Mesothelial cell of epicardium (in vitro differentiated cells): Measurements from ENCODE around the gene EFCAB8. TPM values are rescaled to one million over a fixed set of nuclear protein-coding genes. Genes with fewer than 3 reads are reported as not detected.
"Not testable (repeated sequence)": the region's sequence is repeated elsewhere in the genome, so short reads cannot be mapped to it uniquely, and the experiment has no call there.

Source experiments
- DNase-seq, 2 experiments: peaks; one replicate each; pipeline ENCODE4 v3.0.0; 2021; ENCODE audit warnings: low spot score in 2 of 2; ENCODE audit not compliant: unreplicated experiment in 2 of 2
- H3K27ac Mint-ChIP-seq: 2 replicates; pipeline ENCODE4 v1.8.0; 2021; ENCODE audit warnings: mixed read lengths
- H3K27me3 Mint-ChIP-seq: 2 replicates; pipeline ENCODE4 v1.8.0; 2021; ENCODE audit warnings: low read depth, mixed read lengths
- H3K36me3 Mint-ChIP-seq: 2 replicates; pipeline ENCODE4 v1.8.0; 2021; ENCODE audit warnings: mixed read lengths
- H3K4me1 Mint-ChIP-seq: 2 replicates; pipeline ENCODE4 v1.8.0; 2021; ENCODE audit warnings: mixed read lengths
- H3K4me3 Mint-ChIP-seq: 2 replicates; pipeline ENCODE4 v1.8.0; 2021; ENCODE audit warnings: mild to moderate bottlenecking, moderate library complexity, mixed read lengths
- H3K9me3 Mint-ChIP-seq: 2 replicates; pipeline ENCODE4 v1.8.0; 2021; ENCODE audit warnings: mixed read lengths
- CTCF ChIP-seq: fragments of 200-600 bp; sonication (generic); IDR thresholded peaks from one replicate; pipeline ENCODE4 v1.5.0; 2021; ENCODE audit warnings: antibody characterized with exemption; ENCODE audit not compliant: unreplicated experiment
- total RNA-seq: library from RNA; stranded (reverse); gene quantifications from 3 replicates; pipeline ENCODE4 v1.2.1, GENCODE V29; 2021

EFCAB8 gene
- total RNA-seq, 1 donor from 2014 or later = 0.47 TPM

DNA sequence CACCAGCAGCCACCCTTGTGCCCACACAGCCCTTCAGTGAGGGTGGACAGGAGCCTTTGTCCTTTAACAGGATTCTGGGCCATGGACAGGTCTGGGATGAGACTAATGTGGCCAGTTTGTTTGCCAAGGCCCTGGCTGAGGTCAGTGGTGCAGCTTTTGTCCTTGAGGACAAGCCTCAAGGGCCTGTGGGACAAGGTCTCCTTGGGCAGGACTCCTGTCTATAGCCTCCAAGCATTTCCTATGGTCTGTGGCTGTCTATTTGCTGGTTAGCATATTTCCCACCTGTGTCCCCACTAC is 101.4 kb downstream of the EFCAB8 start:
- Mint-ChIP-seq H3K4me3 (no peak overlapping the region), H3K27ac (no peak overlapping the region), H3K36me3 (peaks cover 4% of the 10 kb centered on the region), H3K4me1 (no peaks in the 10 kb centered on the region), H3K27me3 (peaks cover 3% of the 10 kb centered on the region), H3K9me3 (peaks cover 16% of the 10 kb centered on the region)
- DNase-seq = no peak
- TF ChIP-seq CTCF = no peak

DNA sequence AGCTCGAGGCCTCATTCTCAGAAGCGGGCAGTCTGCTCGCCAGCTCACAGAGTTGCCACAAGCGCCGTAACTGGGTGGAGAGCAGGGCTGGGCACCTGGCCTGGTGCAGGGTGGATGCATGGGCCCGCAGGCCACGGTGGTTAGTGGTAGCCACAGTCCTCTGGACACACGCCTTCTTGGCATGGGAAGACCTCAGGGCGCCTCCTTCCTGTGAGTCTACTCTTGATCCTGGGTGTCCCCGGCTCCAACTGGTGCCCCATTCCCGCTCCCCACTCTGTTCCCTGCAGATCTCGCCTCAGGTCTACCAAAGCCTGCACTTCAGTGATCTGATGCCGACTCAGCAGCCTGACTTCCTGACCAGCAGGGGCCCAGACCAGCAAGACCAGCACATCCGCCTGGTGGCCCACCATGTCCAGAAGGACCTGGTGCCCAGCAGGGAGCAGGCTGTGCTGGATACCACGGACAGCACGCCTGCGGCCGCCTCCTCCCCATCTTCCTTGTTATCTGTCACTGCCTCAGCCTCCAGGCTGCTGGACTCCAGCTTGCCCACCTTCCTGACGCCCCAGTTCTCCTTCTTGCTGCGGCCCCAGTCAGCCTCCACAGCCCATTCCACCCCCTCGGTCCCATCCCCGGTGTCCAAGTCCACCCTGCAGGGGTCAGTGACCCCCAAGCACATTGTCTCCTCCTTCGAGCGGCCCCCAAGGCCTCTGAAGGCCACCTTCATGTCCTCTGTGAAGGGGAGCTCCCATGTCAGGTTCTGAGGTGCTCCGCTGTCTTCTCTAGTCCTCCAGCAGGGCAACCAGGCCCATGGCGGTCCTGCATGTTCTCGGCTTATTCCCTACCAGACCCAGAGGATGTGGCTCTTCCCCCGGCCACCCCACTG is 102.4 kb downstream of the EFCAB8 start:
- Mint-ChIP-seq H3K36me3 (peaks cover 4% of the 10 kb centered on the region), H3K9me3 (peaks cover 12% of the 10 kb centered on the region), H3K4me1 (no peaks in the 10 kb centered on the region), H3K27ac (no peak overlapping the region), H3K27me3 (peaks cover 3% of the 10 kb centered on the region), H3K4me3 (no peak overlapping the region)
- DNase-seq = peak in 1 of 2 experiments; percentile 36
- TF ChIP-seq CTCF = no peak

- Mint-ChIP-seq H3K36me3 (no peaks in the 10 kb centered on the region), H3K27me3 (peaks cover 3% of the 10 kb centered on the region), H3K9me3 (peaks cover 6% of the 10 kb centered on the region), H3K27ac (no peak overlapping the region), H3K4me3 (no peak overlapping the region), H3K4me1 (no peaks in the 10 kb centered on the region)
- TF ChIP-seq CTCF = no peak
- peak in 1 of 2 experiments; percentile 34 for DNase-seq
Measured at GRCh38 chr20:32962053-32962452, 103.3 kb downstream of the EFCAB8 start.

GRCh38 chr20:32962646-32963045 is 103.9 kb downstream of the EFCAB8 start:
- H3K27me3 Mint-ChIP-seq = not testable (repeated sequence)

GRCh38 chr20:32963176-32963575 is 104.5 kb downstream of the EFCAB8 start:
- peaks cover 3% of the 10 kb centered on the region for H3K27me3 Mint-ChIP-seq
- peaks cover 1% of the 10 kb centered on the region for H3K9me3 Mint-ChIP-seq
- peak in 1 of 2 experiments; percentile 24 for DNase-seq
- no peaks in the 10 kb centered on the region for H3K4me1 Mint-ChIP-seq
- TF ChIP-seq CTCF = no peak
- H3K27ac Mint-ChIP-seq = no peak overlapping the region
- no peaks in the 10 kb centered on the region for H3K36me3 Mint-ChIP-seq
- H3K4me3 Mint-ChIP-seq = no peak overlapping the region

More at GRCh38 chr20:32962646-32963045, 103.9 kb downstream of the EFCAB8 start:
- not testable (repeated sequence) for H3K36me3 Mint-ChIP-seq, H3K9me3 Mint-ChIP-seq, H3K27ac Mint-ChIP-seq, H3K4me1 Mint-ChIP-seq, H3K4me3 Mint-ChIP-seq
- DNase-seq = peak in 1 of 2 experiments; percentile 11

DNA sequence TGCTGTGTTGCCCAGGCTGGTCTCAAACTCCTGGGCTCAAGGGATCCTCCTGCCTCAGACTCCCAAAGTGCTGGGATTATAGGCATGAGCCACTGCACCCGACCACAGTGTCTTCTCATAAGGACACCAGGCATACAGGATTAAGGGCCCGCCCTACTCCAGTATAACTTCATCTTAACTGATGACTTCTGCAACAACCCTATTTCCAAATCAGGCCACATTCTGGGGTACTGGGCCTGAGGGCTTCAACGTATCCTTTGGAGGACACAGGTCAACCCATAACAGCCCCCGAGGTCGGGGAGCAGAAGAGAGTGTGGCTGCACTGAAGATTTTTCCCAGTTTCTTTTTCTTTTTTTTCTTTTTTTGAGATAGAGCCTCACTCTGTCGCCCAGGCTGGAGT is 105.9 kb downstream of the EFCAB8 start:
- no peak overlapping the region for H3K27ac Mint-ChIP-seq
- H3K4me3 Mint-ChIP-seq = no peak overlapping the region
- H3K36me3 Mint-ChIP-seq = no peaks in the 10 kb centered on the region
- H3K4me1 Mint-ChIP-seq = peaks cover 3% of the 10 kb centered on the region
- no peak for TF ChIP-seq CTCF
- H3K9me3 Mint-ChIP-seq = no peaks in the 10 kb centered on the region
- H3K27me3 Mint-ChIP-seq = peaks cover 3% of the 10 kb centered on the region
- DNase-seq = peak in 1 of 2 experiments; percentile 13
